T-cell (primary cell): ENCODE data around the gene KLHL30. TPM values are rescaled to one million over a fixed set of nuclear protein-coding genes. Genes with fewer than 3 reads are reported as not detected.

Experiments
- ATAC-seq, 4 experiments: fragments of 200-7000 bp in 3 of 4; fragments of 150-1000 bp in 1 of 4; cut with Tn5 transposase; replicated peaks in 1 of 4; 1 replicate in 3 of 4; 2 replicates in 1 of 4; pipeline ENCODE4 v1.10.0; 2021; ENCODE audit warnings: moderate library complexity in 3 of 4, mild to moderate bottlenecking in 2 of 4, moderate number of reproducible peaks in 1 of 4
- CTCF ChIA-PET, 2 donors: fragments of 300-600 bp; sonication (Branson Sonifier 250); formaldehyde crosslinking; loops; one replicate each; lab custom pipeline; 2022; ENCODE audit warnings: antibody characterized with exemption in 2 of 2; lab: Charles Lee
- POLR2A ChIA-PET, 2 donors: fragments of 300-600 bp; sonication (Branson Sonifier 250); formaldehyde crosslinking; loops; one replicate each; lab custom pipeline; 2022; ENCODE audit warnings: antibody characterized with exemption in 2 of 2; lab: Charles Lee
- DNase-seq, 35 experiments: peaks; one replicate each; pipeline versions ENCODE4 v3.0.0 to v3.0.0-alpha.2; 2013 to 2023
- H3K27ac ChIP-seq: one replicate; pipeline ENCODE4 v1.5.1; 2013; ENCODE audit warnings: low read length
- H3K27me3 ChIP-seq, 2 experiments: replicated peaks in 1 of 2; 1 replicate in 1 of 2; 2 replicates in 1 of 2; pipeline versions ENCODE4 v1.6.1 to v1.7.0; 2013; ENCODE audit warnings: low read length in 1 of 2, mixed read lengths in 1 of 2; ENCODE audit not compliant: control insufficient read depth in 2 of 2, insufficient read depth in 2 of 2; ENCODE audit errors: extremely low read depth in 1 of 2
- H3K36me3 ChIP-seq, 2 donors: 1 replicate in 1 of 2; 2 replicates in 1 of 2; pipeline versions ENCODE4 v1.6.1 to v1.7.0; 2013; ENCODE audit warnings: low read length in 1 of 2; ENCODE audit not compliant: control insufficient read depth in 2 of 2, insufficient read depth in 1 of 2; ENCODE audit errors: extremely low read depth in 1 of 2
- H3K4me1 ChIP-seq, 2 experiments: 1 replicate in 1 of 2; 2 replicates in 1 of 2; pipeline versions ENCODE4 v1.6.1 to v1.7.0; 2013; ENCODE audit warnings: low read length in 2 of 2, mixed read lengths in 1 of 2; ENCODE audit not compliant: insufficient read depth in 2 of 2, control insufficient read depth in 1 of 2; ENCODE audit errors: extremely low read depth in 1 of 2
- H3K4me3 ChIP-seq, 2 donors: 1 replicate in 1 of 2; 2 replicates in 1 of 2; pipeline versions ENCODE4 v1.5.1 to v1.7.0; 2013; ENCODE audit warnings: mild to moderate bottlenecking in 2 of 2, low read length in 1 of 2, moderate library complexity in 1 of 2; ENCODE audit not compliant: control insufficient read depth in 1 of 2; ENCODE audit errors: extremely low read depth in 1 of 2
- H3K9me3 ChIP-seq: 2 replicates; pipeline ENCODE4 v1.7.0; 2013
- H3K27ac Mint-ChIP-seq, 2 donors: one replicate each; pipeline ENCODE4 v1.8.0; 2020 to 2021; ENCODE audit warnings: mild to moderate bottlenecking in 2 of 2, mixed read lengths in 2 of 2
- H3K27me3 Mint-ChIP-seq, 2 donors: one replicate each; pipeline ENCODE4 v1.8.0; 2021 to 2022; ENCODE audit warnings: mixed read lengths in 2 of 2
- H3K36me3 Mint-ChIP-seq: one replicate; pipeline ENCODE4 v1.8.0; 2021; ENCODE audit warnings: mixed read lengths
- H3K4me1 Mint-ChIP-seq, 3 donors: one replicate each; pipeline ENCODE4 v1.8.0; 2020 to 2022; ENCODE audit warnings: mixed read lengths in 3 of 3, mild to moderate bottlenecking in 1 of 3
- H3K4me3 Mint-ChIP-seq, 3 donors: one replicate each; pipeline ENCODE4 v1.8.0; 2020 to 2022; ENCODE audit warnings: mild to moderate bottlenecking in 3 of 3, mixed read lengths in 3 of 3, moderate library complexity in 3 of 3
- H3K9me3 Mint-ChIP-seq, 3 donors: one replicate each; pipeline ENCODE4 v1.8.0; 2020 to 2022; ENCODE audit warnings: mixed read lengths in 3 of 3
- WGBS: methylation state at CpG from one replicate; pipeline ENCODE4 v1.1.5; 2013; ENCODE audit warnings: missing lambda C conversion rate; ENCODE audit not compliant: insufficient coverage; 5-methylcytosine and 5-hydroxymethylcytosine counted together
- total RNA-seq, 35 experiments: library from RNA in 6 of 35; stranded (reverse) in 6 of 35; fragments of 120-200 nt in 1 of 35; gene quantifications; one replicate each; pipeline versions ENCODE4 v1.2.1 to v1.2.4 and lab custom pipeline; 2013 to 2026

Gene KLHL30
- total RNA-seq, 5 donors from 2014 or later (not counting 1 experiment from before 2014, with no cell fraction given) = not detected

GRCh38 chr2:238137885-238138284 is 583 bp upstream of the KLHL30 start:
- no peak overlapping the region for H3K4me3 ChIP-seq
- H3K36me3 ChIP-seq = no peaks in the 10 kb centered on the region
- H3K4me1 ChIP-seq = peaks cover 0 to 14% of the 10 kb centered on the region in 2 experiments
- CTCF ChIA-PET = interaction anchor here in 1 of 2 donors (1.2 kb wide), 1 partner anchor 625 kb away, joined by 12 read pairs; no protein-coding TSS in a partner anchor
- WGBS = 82% methylated on average over 10 of the region's 13 CpGs
- peaks cover 0 to 2% of the 10 kb centered on the region in 2 experiments for H3K27me3 ChIP-seq
- ATAC-seq (no peak), DNase-seq (no peak)
- Mint-ChIP-seq H3K4me3 (no peak overlapping the region), H3K4me1 (peaks cover 6 to 9% (median 8%) of the 10 kb centered on the region in 3 donors), H3K9me3 (no peaks in the 10 kb centered on the region), H3K36me3 (no peaks in the 10 kb centered on the region), H3K27ac (no peak overlapping the region), H3K27me3 (no peaks in the 10 kb centered on the region)
- H3K9me3 ChIP-seq = no peaks in the 10 kb centered on the region
- POLR2A ChIA-PET = no interaction called here
- H3K27ac ChIP-seq = no peak overlapping the region

GRCh38 chr2:238139196-238140039 is 950 bp downstream of the KLHL30 start:
- Histone ChIP-seq H3K27ac (no peak overlapping the region), H3K27me3 (peaks cover 0 to 2% of the 10 kb centered on the region in 2 experiments), H3K9me3 (no peaks in the 10 kb centered on the region), H3K4me1 (peaks cover 0 to 14% of the 10 kb centered on the region in 2 experiments), H3K4me3 (no peak overlapping the region), H3K36me3 (no peaks in the 10 kb centered on the region)
- peak in 5 of 35 experiments; percentile 9 to 35 (median 24) for DNase-seq
- H3K27me3 Mint-ChIP-seq = no peaks in the 10 kb centered on the region
- no peaks in the 10 kb centered on the region for H3K36me3 Mint-ChIP-seq
- H3K4me3 Mint-ChIP-seq = no peak overlapping the region
- no peak overlapping the region for H3K27ac Mint-ChIP-seq
- 70% methylated on average over 45 of the region's 56 CpGs for WGBS
- ATAC-seq = peak in 1 of 4 experiments; percentile 15
- H3K4me1 Mint-ChIP-seq = peaks cover 6 to 9% (median 8%) of the 10 kb centered on the region in 3 donors
- ChIA-PET POLR2A (no interaction called here), CTCF (interaction anchor here in 1 of 2 donors (0.7 to 0.8 kb wide), 2 partner anchors 24 to 281 kb away, joined by 3 to 4 read pairs; no protein-coding TSS in a partner anchor)
- no peaks in the 10 kb centered on the region for H3K9me3 Mint-ChIP-seq

- Mint-ChIP-seq H3K9me3 (no peaks in the 10 kb centered on the region), H3K36me3 (no peaks in the 10 kb centered on the region), H3K27ac (no peak overlapping the region), H3K4me3 (no peak overlapping the region), H3K4me1 (peaks cover 6 to 9% (median 8%) of the 10 kb centered on the region in 3 donors), H3K27me3 (no peaks in the 10 kb centered on the region)
- Histone ChIP-seq H3K36me3 (no peaks in the 10 kb centered on the region), H3K9me3 (no peaks in the 10 kb centered on the region), H3K4me3 (no peak overlapping the region), H3K4me1 (peaks cover 0 to 14% of the 10 kb centered on the region in 2 experiments), H3K27ac (no peak overlapping the region), H3K27me3 (peaks cover 0 to 2% of the 10 kb centered on the region in 2 experiments)
- CTCF ChIA-PET = interaction anchor here in 1 of 2 donors (0.7 kb wide), 1 partner anchor 280 kb away, joined by 4 read pairs; no protein-coding TSS in a partner anchor
- WGBS = 90% methylated on average over 3 of the region's 7 CpGs
- DNase-seq = no peak
- no peak for ATAC-seq
- POLR2A ChIA-PET = no interaction called here
Measured at GRCh38 chr2:238140040-238140439, 1.6 kb downstream of the KLHL30 start.

GRCh38 chr2:238140721-238141540 is 2.5 kb downstream of the KLHL30 start:
- H3K4me1 ChIP-seq = peaks cover 0 to 14% of the 10 kb centered on the region in 2 experiments
- no peaks in the 10 kb centered on the region for H3K27me3 Mint-ChIP-seq
- ChIA-PET POLR2A (no interaction called here), CTCF (no interaction called here)
- H3K27ac Mint-ChIP-seq = no peak overlapping the region
- peaks cover 0 to 2% of the 10 kb centered on the region in 2 experiments for H3K27me3 ChIP-seq
- H3K4me3 Mint-ChIP-seq = no peak overlapping the region
- H3K9me3 ChIP-seq = no peaks in the 10 kb centered on the region
- no peak overlapping the region for H3K4me3 ChIP-seq
- no peaks in the 10 kb centered on the region for H3K9me3 Mint-ChIP-seq
- H3K4me1 Mint-ChIP-seq = peaks cover 6 to 9% (median 8%) of the 10 kb centered on the region in 3 donors
- DNase-seq (no peak), ATAC-seq (no peak)
- H3K36me3 Mint-ChIP-seq = no peaks in the 10 kb centered on the region
- H3K27ac ChIP-seq = no peak overlapping the region
- H3K36me3 ChIP-seq = no peaks in the 10 kb centered on the region
- WGBS = 92% methylated on average over 55 of the region's 60 CpGs

GRCh38 chr2:238141541-238142318 is 3.3 kb downstream of the KLHL30 start:
- Mint-ChIP-seq H3K27ac (peak overlapping the region; percentile 66 to 76), H3K4me3 (no peak overlapping the region), H3K4me1 (peaks cover 6 to 9% (median 8%) of the 10 kb centered on the region in 3 donors), H3K36me3 (no peaks in the 10 kb centered on the region), H3K9me3 (no peaks in the 10 kb centered on the region), H3K27me3 (no peaks in the 10 kb centered on the region)
- ATAC-seq (peak in 2 of 4 experiments; percentile 25 to 32), DNase-seq (peak in 2 of 35 experiments; percentile 13 to 26)
- POLR2A ChIA-PET = no interaction called here
- WGBS = 66% methylated on average over 6 of the region's 10 CpGs
- no peak overlapping the region for H3K4me3 ChIP-seq
- CTCF ChIA-PET = interaction anchor here in 1 of 2 donors (0.6 kb wide), 1 partner anchor 215 kb away, joined by 3 read pairs; no protein-coding TSS in a partner anchor
- H3K4me1 ChIP-seq = peaks cover 0 to 14% of the 10 kb centered on the region in 2 experiments
- H3K27ac ChIP-seq = no peak overlapping the region
- peaks cover 0 to 2% of the 10 kb centered on the region in 2 experiments for H3K27me3 ChIP-seq
- no peaks in the 10 kb centered on the region for H3K9me3 ChIP-seq
- no peaks in the 10 kb centered on the region for H3K36me3 ChIP-seq
